ENCODE measurements around the gene CCNB1.
"Not testable (repeated sequence)": the region's sequence is repeated elsewhere in the genome, so short reads cannot be mapped to it uniquely, and the experiment has no call there.

CCNB1 gene

DNA sequence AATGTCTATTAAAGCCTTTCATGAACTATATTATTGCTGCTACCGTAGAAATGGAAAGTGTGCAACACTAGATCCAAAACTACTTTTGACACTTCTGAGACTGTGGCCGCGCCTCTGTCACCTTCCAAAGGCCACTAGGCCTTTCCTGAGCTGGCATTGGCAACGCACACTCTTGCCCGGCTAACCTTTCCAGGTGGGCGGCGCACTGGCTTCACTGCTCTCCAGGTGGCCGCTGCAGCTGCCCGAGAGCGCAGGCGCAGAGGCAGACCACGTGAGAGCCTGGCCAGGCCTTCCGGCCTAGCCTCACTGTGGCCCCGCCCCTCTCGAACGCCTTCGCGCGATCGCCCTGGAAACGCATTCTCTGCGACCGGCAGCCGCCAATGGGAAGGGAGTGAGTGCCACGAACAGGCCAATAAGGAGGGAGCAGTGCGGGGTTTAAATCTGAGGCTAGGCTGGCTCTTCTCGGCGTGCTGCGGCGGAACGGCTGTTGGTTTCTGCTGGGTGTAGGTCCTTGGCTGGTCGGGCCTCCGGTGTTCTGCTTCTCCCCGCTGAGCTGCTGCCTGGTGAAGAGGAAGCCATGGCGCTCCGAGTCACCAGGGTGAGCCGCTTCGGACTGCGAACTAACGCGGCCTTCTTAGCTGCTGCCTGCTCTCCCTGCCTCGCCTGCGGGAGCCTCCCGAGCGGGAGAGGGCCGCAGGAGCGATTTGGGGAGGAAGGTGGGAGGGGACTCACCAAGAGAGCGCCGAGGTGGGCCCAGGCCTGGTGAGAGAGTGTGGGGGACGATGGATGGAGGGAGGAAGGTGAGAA, at the start of gene CCNB1:
CCNB1 (plus strand) TSS at position 465 of the 807 bp plus-strand sequence; CDS start at position 578, 113 bp downstream.
- DNase-seq (ENCODE audit: low spot score), result peak; percentile 97

DNA sequence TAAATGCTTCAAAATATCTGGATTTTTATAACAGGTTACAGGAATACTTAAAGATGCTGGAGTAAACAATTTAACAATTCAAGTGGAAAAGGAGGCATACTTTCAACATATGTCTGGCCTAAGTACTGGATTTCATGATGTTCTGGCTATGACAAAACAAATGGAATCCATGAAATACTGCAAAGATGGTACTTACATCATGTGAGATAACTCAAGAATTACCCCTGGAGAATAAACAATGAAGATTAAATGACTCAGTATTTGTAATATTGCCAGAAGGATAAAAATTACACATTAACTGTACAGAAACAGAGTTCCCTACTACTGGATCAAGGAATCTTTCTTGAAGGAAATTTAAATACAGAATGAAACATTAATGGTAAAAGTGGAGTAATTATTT, 37.5 kb upstream of the CCNB1 start:
- peak; percentile 36 for DNase-seq (ENCODE audit: low spot score)

DNA sequence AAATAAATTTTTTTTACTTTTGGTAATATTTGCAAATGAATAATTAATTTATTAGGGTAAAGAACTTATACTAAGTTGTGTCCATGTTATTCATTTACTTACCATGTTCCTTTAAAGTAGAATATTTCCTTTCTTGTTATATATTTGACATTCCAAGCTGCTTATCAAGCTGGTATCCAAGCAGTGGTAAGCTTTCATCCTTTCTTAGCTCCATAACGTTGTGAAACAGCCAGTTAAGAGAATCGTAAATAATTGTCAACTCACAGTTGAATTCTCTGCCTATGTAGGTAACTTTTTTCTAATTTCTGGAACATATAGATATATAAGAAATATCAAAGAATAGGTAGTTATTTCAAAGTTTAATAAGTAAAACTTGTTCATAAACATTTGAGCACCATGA, 36.7 kb upstream of the CCNB1 start:
- no peak for DNase-seq (ENCODE audit: low spot score)

DNA sequence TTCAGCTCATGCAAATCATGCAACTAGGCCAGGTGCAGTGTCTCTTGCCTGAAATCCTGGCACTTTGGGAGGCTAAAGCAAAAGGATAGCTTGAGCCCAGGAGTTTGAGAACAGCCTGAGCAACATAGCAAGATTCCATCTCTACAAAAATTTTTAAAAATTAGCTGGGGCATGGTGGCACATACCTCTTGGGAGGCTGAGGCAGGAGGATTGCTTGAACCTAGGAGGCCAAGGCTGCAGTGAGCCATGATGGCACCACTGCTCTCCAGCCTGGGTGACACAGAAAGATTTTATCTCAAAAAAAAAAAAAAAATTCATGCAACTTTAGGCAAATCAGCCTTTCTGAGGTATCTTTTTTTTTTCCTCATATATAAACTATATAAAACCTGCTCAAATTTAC, 35.6 kb upstream of the CCNB1 start:
- no peak for DNase-seq (ENCODE audit: low spot score)

DNA sequence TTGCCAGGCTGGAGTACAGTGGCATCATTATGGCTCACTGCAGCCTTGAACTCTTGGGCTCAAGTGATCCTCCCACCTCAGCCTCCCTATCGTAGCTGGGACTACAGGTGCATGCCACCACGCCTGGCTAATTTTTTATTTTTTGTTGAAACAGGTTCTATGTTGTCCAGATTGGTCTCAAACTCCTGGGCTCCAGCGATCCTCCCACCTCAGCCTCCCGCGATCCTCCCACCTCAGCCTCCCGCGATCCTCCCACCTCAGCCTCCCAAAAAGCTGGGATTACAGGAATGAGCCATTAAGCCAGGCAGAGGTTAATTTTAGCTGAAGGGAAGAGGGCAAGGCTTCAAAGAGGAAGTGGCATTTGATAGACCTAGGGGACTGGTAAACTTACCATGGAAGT, 32.8 kb upstream of the CCNB1 start:
- no peak for DNase-seq (ENCODE audit: low spot score)

DNA sequence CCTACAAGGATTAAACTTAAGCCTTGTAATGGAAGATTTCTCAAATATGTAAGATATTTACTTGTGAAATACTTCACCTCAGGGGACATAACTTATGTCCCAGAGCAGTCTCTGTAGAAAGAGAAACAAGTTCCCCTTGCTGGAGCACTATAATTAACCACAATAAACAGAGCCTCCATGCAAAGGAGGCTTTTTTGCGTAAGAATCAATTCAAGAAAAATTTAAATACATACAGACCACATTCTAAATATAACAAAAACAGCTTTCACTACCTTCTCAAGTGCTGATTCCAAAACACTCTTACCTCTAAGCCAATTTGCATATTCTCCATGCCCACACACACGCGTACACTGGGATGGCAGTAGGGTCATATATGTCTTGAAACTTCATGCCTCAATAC, 30.7 kb upstream of the CCNB1 start:
- no peak for DNase-seq (ENCODE audit: low spot score)

DNA sequence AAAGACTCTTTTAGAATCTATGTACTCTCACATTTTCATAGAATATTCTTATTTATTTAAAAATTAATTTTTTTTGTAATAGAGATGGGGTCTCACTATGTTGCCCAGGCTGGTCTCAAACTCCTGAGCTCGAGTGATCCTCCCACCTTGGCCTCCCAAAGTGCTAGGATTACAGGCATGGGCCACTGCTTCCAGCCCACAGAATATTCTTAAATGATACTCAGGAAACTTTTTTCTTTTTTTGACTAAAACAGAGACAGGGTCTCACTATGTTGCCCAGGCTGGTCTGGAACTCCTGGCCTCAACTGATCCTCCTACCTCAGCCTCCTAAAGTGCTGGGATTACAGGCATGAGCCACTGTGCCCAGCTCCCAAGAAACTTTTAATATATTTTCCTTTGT, 29.7 kb upstream of the CCNB1 start:
- not testable (repeated sequence) for DNase-seq (ENCODE audit: low spot score)

DNA sequence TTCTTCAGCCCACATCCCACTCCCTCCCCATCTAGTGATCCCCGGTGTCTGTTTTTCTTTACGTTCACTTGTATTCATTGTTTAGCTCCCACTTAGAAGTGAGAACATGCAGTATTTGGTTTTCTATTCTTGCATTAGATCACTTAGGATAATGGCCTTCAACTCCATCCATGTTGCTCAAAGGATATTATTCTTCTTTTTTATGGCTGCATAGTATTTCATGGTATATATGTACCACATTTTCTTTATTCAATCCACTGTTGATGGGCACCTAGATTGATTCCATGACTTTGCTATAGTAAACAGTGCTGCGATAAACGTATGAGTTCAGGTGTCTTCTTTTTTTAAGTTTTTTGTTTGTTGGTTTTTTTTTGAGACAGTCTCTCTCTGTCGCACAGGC, 29.1 kb upstream of the CCNB1 start:
- no peak for DNase-seq (ENCODE audit: low spot score)

DNA sequence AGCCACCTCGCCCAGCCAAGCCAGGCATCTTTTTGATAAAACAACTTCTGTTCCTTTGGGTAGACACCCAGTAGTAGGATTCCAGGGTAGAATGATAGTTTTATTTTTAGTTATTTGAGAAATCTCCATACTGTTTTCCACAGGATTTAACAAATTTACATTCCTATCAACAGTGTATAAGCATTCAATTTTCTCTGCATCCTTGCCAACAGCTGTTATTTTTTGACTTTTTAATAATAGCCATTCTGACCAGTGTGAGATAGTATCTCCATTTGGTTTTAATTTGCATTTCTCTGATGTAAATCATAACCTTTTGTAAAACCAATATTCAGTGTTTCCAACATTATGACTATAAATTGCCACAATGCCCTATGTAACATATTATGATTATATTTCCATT, 28.2 kb upstream of the CCNB1 start:
- no peak for DNase-seq (ENCODE audit: low spot score)

DNA sequence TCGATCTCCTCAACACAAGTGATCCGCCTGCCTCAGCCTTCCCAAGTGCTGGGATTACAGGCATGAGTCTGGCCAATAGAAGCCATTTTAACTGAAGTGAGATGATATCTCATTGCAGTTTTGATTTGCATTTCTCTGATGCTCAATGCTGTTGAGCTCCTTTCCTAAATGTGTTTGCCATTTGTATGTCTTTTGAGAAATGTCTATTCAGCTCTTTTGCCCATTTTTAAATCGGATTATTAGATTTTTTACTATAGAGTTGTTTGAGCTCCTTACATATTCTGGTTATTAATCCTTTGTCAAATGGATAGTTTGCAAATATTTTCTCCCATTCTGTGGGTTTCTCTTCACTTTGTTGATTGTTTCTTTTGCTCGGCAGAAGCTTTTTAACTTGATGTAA, 26.7 kb upstream of the CCNB1 start:
- not testable (repeated sequence) for DNase-seq (ENCODE audit: low spot score)

DNA sequence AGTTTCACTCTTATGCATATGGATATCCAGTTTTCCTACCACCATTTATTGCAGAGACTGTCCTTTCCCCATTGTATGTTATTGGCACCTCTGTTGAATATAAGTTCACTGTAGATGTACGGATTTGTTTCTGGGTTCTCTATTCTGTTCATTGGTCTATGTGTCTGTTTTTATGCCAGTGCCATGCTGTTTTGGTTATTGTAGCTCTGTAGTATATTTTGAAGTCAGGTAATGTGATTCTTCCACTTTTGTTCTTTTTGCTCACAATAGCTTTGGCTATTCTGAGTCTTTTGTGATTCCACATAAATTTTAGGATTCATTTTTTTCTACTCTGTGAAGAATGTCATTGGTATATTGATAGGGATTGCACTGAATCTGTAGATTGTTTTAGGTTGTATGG, 26.1 kb upstream of the CCNB1 start:
- no peak for DNase-seq (ENCODE audit: low spot score)

DNA sequence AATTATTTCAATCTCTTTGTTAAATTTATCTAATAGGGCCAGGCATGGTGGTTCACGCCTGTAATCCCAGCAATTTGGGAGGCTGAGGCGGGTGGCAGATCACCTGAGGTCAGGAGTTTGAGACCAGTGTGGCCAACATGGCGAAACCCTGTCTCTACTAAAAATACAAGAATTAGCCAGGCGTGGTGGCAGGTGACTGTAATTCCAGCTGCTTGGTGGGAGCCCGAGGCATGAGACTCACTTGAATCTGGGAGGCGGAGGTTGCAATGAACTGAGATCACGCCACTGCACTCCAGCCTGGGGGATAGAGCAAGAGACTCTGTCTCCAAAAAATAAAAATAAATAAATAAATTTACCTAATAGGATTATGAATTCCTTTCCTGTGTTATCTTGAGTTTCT, 18.4 kb upstream of the CCNB1 start:
- DNase-seq (ENCODE audit: low spot score), result not testable (repeated sequence)

DNA sequence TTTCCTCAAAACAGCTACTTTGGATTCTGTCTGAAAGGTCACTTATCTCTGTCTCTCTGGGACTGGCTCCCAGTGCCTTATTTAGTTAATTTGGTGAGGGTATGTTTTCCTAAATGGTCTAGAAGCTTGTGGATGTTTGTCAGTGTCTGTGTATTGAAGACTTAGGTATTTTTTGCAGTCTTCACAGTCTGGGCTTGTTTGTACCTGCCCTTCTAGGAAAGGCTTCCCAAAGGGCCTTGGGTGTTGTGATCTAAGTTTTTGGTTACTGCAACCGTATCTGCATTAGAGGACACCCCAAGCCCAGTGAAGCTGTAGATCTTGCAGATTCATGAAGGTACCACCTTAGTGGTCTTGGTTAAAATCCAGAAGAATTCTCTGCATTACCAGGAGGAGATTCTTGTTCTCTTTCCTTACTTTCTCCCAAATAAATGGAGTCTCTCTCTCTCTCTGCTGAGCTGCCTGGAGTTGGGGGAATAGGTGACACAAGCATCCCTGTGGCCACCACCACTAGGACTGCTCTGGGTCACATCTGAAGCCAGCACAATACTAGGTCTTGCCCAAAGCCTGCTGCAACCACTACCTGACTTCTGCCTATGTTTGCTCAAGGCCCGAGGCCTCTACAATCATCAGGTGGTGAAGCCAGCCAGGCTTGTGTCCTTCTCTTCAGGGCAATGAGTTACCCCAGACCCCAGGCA, 17.8 kb upstream of the CCNB1 start:
- DNase-seq (ENCODE audit: low spot score), result no peak

DNA sequence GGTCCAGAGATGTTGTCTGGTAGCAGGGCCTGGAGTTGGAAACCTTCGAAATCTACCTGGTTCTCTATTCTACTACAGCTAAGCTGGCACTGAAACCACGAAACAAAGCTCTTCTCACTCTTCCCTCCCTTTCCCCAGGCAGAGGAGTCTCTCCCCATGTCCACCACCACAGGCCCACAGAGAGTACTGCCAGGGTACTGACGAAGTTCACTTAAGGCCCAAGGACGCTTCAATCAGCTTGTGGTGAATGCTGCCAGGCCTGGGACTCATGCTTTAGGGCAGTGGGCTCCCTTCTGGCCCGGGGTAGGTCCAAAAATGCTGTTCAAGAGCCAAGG, 17.3 kb upstream of the CCNB1 start:
- no peak for DNase-seq (ENCODE audit: low spot score)

DNA sequence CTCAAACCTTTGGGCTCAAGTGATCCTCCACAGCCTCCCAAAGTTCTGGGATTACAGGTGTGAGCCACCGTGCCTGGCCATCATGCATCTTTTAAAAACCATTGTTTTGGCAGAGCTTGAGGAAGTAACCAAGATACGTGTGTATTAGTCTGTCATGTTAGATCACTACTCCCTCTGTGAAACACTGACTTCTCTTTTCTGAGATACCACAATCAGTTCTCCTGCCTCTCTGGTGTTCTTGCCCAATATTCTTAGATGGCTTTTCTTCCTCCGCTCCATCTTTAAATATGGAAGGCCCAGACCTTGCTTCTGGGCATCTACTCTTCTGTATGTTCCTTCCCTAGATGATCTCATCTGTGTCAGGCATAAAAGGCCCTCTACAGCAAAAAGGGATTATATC, 14.2 kb upstream of the CCNB1 start:
- DNase-seq (ENCODE audit: low spot score), result no peak

DNA sequence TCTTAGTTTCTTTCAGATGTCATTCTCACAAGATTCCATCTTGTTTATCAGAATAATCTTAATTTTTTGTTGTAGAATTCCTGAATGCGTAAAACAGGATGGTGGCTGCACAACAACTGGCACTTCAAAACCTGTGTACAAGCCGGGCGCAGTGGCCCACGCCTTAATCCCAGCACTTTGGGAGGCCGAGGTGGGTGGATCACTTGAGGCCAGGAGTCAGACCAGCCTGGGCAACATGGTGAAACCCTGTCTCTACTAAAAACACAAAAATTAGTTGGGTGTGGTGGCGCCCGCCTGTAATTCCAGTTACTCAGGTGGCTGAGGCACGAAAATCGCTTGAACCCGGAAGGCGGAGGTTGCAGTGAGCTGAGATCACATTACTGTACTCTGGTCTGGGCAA, 10.5 kb upstream of the CCNB1 start:
- no peak for DNase-seq (ENCODE audit: low spot score)

DNA sequence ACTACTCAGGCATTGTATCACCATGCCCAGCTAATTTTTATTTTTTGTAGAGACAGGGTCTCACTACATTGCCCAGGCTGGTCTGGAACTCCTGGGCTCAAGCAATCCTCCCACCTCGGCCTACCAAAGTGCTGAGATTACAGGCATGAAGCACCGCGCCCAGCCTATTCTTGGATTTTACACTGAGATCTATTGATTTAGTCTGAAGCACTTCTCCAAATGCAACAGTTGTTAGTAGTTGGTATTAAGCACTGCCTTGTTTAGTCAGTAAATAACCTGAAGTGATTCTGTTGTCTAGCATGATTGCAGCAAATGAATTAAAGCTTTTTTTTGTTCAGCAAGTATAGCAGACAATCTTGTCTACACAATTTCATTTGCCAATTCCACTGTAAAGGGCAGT, 8.9 kb upstream of the CCNB1 start:
- DNase-seq (ENCODE audit: low spot score), result no peak

DNA sequence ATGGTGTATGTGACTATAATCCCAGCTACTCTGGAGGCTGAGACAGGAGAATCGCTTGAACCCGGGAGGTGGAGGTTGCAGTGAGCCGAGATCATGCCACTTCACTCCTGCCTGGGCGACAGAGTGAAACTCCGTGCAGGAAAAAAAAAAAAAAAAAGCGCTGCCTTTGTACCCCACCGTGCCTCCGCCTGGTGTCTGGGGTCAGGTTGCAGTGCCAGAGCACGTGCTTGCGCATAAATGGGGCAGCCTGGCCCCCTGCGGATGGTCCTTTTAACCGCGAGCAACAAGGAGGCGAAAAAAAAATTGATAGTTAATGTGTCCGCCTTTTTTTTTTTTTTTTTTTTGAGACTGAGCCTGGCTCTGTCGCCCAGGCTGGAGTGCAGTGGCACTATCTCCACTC, 6.3 kb upstream of the CCNB1 start:
- no peak for DNase-seq (ENCODE audit: low spot score)

DNA sequence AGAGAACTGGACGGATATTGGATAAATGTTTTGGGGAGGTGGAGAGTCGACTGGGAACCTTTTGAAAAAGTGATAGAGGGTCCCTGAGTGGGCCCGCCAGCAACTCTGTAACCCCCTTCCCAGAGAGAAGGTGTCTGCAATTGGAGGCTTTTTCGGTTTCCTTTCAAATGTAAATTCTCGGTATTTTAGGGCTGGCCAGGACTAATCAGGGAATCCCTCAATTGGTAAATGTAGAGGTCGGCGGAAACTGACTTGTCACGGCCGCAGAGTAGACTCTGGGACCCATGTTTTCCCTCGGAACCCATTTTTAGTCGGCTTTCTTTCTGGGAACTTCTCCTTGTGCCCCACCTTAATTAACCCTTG, 524 bp downstream of the CCNB1 start:
- DNase-seq (ENCODE audit: low spot score), result no peak

DNA sequence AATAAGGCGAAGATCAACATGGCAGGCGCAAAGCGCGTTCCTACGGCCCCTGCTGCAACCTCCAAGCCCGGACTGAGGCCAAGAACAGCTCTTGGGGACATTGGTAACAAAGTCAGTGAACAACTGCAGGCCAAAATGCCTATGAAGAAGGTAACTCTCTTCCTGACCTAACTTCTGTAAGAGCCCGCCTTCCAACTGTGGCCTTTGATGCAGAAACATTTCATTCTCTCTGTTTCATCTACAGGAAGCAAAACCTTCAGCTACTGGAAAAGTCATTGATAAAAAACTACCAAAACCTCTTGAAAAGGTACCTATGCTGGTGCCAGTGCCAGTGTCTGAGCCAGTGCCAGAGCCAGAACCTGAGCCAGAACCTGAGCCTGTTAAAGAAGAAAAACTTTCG, 979 bp downstream of the CCNB1 start:
- no peak for DNase-seq (ENCODE audit: low spot score)

DNA sequence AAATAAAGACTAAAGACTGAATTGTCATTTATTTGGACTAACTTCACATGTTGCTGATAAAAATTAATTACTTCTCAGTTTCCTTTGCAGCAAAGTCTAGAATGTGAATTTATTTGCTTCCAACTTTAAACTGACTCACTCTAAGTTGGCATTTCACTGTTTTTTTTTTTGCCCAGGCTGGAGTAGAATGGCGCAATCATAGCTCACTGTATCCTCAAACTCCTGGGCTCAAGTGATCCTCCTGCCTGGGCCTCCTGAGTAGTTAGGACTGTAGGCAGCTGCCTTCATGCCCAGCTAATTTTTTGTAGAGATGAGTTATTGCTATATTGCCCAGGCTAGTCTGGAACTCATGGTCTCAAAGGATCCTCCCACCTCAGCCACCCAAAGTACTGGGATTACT, 3.5 kb downstream of the CCNB1 start:
- no peak for DNase-seq (ENCODE audit: low spot score)

DNA sequence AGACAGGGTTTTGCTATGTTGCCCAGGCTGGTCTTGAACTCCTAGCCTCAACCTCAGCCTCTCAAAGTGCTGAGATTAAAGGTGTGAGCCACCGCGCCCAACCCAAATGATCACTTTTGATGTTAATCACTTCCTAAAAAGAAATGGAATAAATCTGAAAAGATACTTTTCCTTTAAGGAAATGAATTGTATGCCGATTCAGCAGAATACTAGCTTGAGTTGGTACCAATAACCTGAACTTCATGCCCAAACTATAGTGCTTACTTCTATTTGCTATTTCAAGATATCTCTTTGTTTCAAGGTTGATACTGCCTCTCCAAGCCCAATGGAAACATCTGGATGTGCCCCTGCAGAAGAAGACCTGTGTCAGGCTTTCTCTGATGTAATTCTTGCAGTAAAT, 4.0 kb downstream of the CCNB1 start:
- DNase-seq (ENCODE audit: low spot score), result no peak

DNA sequence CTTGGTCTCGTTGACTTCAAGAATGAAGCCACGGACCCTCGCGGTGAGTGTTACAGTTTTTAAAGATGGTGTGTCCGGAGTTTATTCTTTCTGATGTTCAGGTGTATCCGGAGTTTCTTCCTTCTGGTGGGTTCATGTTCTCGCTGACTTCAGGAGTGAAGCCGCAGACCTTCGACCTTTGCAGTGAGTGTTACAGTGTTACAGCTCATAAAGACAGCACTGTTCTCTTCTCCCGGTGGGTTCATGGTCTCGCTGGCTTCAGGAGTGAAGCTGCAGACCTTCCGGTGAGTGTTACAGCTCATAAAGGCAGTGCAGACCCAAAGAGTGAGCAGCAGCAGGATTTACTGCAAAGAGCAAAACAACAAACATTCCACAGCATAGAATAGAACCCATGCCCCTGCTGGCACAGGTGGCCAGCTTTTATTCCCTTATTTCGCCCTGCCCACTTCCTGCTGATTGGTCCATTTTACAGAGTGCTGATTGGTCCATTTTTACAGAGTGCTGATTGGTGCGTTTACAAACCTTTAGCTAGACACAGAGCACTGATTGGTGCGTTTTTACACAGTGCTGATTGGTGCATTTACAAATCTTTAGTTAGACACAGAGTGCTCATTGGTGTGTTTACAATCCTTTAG, 14.8 kb downstream of the CCNB1 start:
- not testable (repeated sequence) for DNase-seq (ENCODE audit: low spot score)

DNA sequence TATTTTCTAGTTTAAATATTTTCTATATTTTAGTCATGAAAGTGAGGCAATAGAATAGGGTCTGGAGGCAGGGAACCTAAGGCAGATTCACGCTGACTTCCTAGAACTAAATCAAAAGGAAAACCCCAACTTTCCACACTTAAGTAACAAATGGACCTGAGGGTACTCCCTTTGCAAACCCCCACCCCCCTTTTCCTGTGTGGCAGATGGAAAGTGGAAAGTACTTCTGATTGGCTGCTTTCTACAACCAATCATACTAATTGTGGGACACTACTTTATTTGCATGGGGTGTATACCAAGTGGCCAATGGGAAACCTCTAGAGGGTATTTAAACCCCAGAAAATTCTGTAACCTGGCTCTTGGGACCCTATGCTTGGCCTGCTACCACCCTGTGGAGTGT, 17.7 kb downstream of the CCNB1 start:
- DNase-seq (ENCODE audit: low spot score), result no peak
